GM12874 (cell line): Measurements from ENCODE around the gene NR2E1.

Experiments
- CTCF ChIP-seq: IDR thresholded peaks from 2 replicates; pipeline ENCODE4 v1.5.1; 2011; ENCODE audit warnings: low read depth, mild to moderate bottlenecking, control low read depth, low read length, moderate library complexity; ENCODE audit not compliant: insufficient read depth

Gene NR2E1

GRCh38 chr6:108157234-108157980, 8.4 kb upstream of the NR2E1 start:
- no peak for TF ChIP-seq CTCF

- no peak for TF ChIP-seq CTCF
Measured at GRCh38 chr6:108157981-108158525, 7.8 kb upstream of the NR2E1 start.

- no peak for TF ChIP-seq CTCF
Measured at GRCh38 chr6:108159981-108160380, 5.8 kb upstream of the NR2E1 start.

- TF ChIP-seq CTCF: no peak
Measured at GRCh38 chr6:108161724-108162282, 4.0 kb upstream of the NR2E1 start.

GRCh38 chr6:108163267-108163643, 2.6 kb upstream of the NR2E1 start:
- peak; percentile 17; the same call in 1 of the 2 replicates for TF ChIP-seq CTCF

- TF ChIP-seq CTCF: no peak
Measured at GRCh38 chr6:108163644-108164542, 1.9 kb upstream of the NR2E1 start.

- no peak for TF ChIP-seq CTCF
Measured at GRCh38 chr6:108164543-108164814, 1.3 kb upstream of the NR2E1 start.
